ENCODE data around the gene DLX1. TPM values are rescaled to one million over a fixed set of nuclear protein-coding genes. Genes with fewer than 3 reads are reported as not detected.

The DLX1 gene
- total RNA-seq, 1 experiment from 2014 or later: 3.5 TPM

GRCh38 chr2:172119089-172119488 lies 33.8 kb downstream of the DLX1 start:
- H3K9me3 ChIP-seq (ENCODE audit: control insufficient read depth, insufficient read depth, low read depth, low read length): no peaks in the 10 kb centered on the region
- no peak for DNase-seq (ENCODE audit: low read depth, low spot score)
- no peak for TF ChIP-seq TCF7L2 (IDR thresholded peaks at IDR 0.05; ENCODE audit: low read depth, low read length)
- TF ChIP-seq REST (IDR thresholded peaks at IDR 0.05; ENCODE audit: insufficient read depth in 1 of 2, low read depth in 2 of 2, low read length in 1 of 2): no peak
- no peak for TF ChIP-seq POLR2AphosphoS5 (IDR thresholded peaks at IDR 0.05; ENCODE audit: low read depth, low read length)
- no peak for TF ChIP-seq CTCF (IDR thresholded peaks at IDR 0.05)
- no peak for TF ChIP-seq SIN3A (IDR thresholded peaks at IDR 0.05; ENCODE audit: borderline replicate concordance, insufficient read depth, low read depth, low read length)
- H3K4me3 ChIP-seq (ENCODE audit: low read depth in 2 of 2, low read length in 2 of 2): no peak overlapping the region
- H3K27me3 ChIP-seq (ENCODE audit: control insufficient read depth, insufficient read depth, low read length): no peaks in the 10 kb centered on the region
- in situ Hi-C loops (cut with HindIII; ENCODE audit: low pct_unique_long_range_greater_than_20kb, low sequenced_read_pairs): no loop called here
- BruUV-seq (replicated peaks): no TSS peak
- H3K4me1 ChIP-seq (ENCODE audit: control insufficient read depth, insufficient read depth, low read length): no peaks in the 10 kb centered on the region
- no peak for ATAC-seq
- CTCF ChIA-PET: interaction anchor here (0.6 kb wide), 1 partner anchor 180 kb away, joined by 3 read pairs; no protein-coding TSS in a partner anchor
- H3K27ac ChIP-seq (ENCODE audit: low read length): no peak overlapping the region
- POLR2A ChIA-PET: no interaction called here
- no peaks in the 10 kb centered on the region for H3K36me3 ChIP-seq (ENCODE audit: control insufficient read depth, insufficient read depth, low read length)
- intact Hi-C loops (cut with micrococcal nuclease; ENCODE audit: unreplicated experiment): no loop called here

GRCh38 chr2:172120118-172120517 lies 34.8 kb downstream of the DLX1 start:
- Histone ChIP-seq H3K27me3 (ENCODE audit: control insufficient read depth, insufficient read depth, low read length) (no peaks in the 10 kb centered on the region), H3K36me3 (ENCODE audit: control insufficient read depth, insufficient read depth, low read length) (no peaks in the 10 kb centered on the region), H3K4me3 (ENCODE audit: low read depth in 2 of 2, low read length in 2 of 2) (no peak overlapping the region), H3K9me3 (ENCODE audit: control insufficient read depth, insufficient read depth, low read depth, low read length) (no peaks in the 10 kb centered on the region), H3K4me1 (ENCODE audit: control insufficient read depth, insufficient read depth, low read length) (no peaks in the 10 kb centered on the region), H3K27ac (ENCODE audit: low read length) (no peak overlapping the region)
- in situ Hi-C loops (cut with HindIII; ENCODE audit: low pct_unique_long_range_greater_than_20kb, low sequenced_read_pairs): no loop called here
- ATAC-seq: no peak
- intact Hi-C loops (cut with micrococcal nuclease; ENCODE audit: unreplicated experiment): no loop called here
- CTCF ChIA-PET: interaction anchor here (0.5 to 0.6 kb wide), 2 partner anchors 21 to 158 kb away, joined by 8 to 12 read pairs; no protein-coding TSS in a partner anchor
- POLR2A ChIA-PET: no interaction called here
- TF ChIP-seq TCF7L2 (IDR thresholded peaks at IDR 0.05; ENCODE audit: low read depth, low read length) (no peak), POLR2AphosphoS5 (IDR thresholded peaks at IDR 0.05; ENCODE audit: low read depth, low read length) (no peak), CTCF (IDR thresholded peaks at IDR 0.05) (no peak), REST (IDR thresholded peaks at IDR 0.05; ENCODE audit: insufficient read depth in 1 of 2, low read depth in 2 of 2, low read length in 1 of 2) (no peak), SIN3A (IDR thresholded peaks at IDR 0.05; ENCODE audit: borderline replicate concordance, insufficient read depth, low read depth, low read length) (no peak)
- no peak for DNase-seq (ENCODE audit: low read depth, low spot score)
- BruUV-seq (replicated peaks): no TSS peak

Data from Panc1 (cell line).